HG02623 (cell line): Measurements from ENCODE around the gene PRPH2.
A peak's percentile ranks its signal among the peaks of the same experiment; 100 is the strongest.

Experiments used
- ATAC-seq: cut with Tn5 transposase; IDR thresholded peaks from one replicate; pipeline ENCODE4 v1.9.1; 2021; ENCODE audit warnings: moderate library complexity; ENCODE audit not compliant: unreplicated experiment

PRPH2 gene

GRCh38 chr6:42722497-42722896 is at the start of gene PRPH2:
TSS of gene PRPH2 (minus strand) at chr6:42722597. CDS start at chr6:42722334, 263 bp downstream.
- ATAC-seq, result no peak

GRCh38 chr6:42771741-42772100 is 49.3 kb upstream of the PRPH2 start:
- ATAC-seq, result peak; percentile 17

- ATAC-seq, result no peak
Measured at GRCh38 chr6:42769836-42770235, 47.4 kb upstream of the PRPH2 start.

GRCh38 chr6:42769051-42769450 is 46.7 kb upstream of the PRPH2 start:
- ATAC-seq, result no peak

GRCh38 chr6:42766163-42766670 is 43.8 kb upstream of the PRPH2 start:
- ATAC-seq, result no peak

GRCh38 chr6:42764911-42765648 is 42.7 kb upstream of the PRPH2 start:
- ATAC-seq, result no peak

GRCh38 chr6:42762950-42763349 is 40.6 kb upstream of the PRPH2 start:
- no peak for ATAC-seq

- ATAC-seq, result no peak
Measured at GRCh38 chr6:42762426-42762859, 40.0 kb upstream of the PRPH2 start.

- no peak for ATAC-seq
Measured at GRCh38 chr6:42761287-42762067, 39.1 kb upstream of the PRPH2 start.

- ATAC-seq, result no peak
Measured at GRCh38 chr6:42758756-42759430, 36.5 kb upstream of the PRPH2 start.

- ATAC-seq, result no peak
Measured at GRCh38 chr6:42756722-42757121, 34.3 kb upstream of the PRPH2 start.

GRCh38 chr6:42754759-42755158 is 32.4 kb upstream of the PRPH2 start:
- ATAC-seq, result no peak

GRCh38 chr6:42751055-42751454 is 28.7 kb upstream of the PRPH2 start:
- no peak for ATAC-seq

GRCh38 chr6:42748203-42748898 is 26.0 kb upstream of the PRPH2 start:
- no peak for ATAC-seq

GRCh38 chr6:42746463-42747391 is 24.3 kb upstream of the PRPH2 start:
- ATAC-seq, result peak; percentile 55

GRCh38 chr6:42745640-42746462 is 23.5 kb upstream of the PRPH2 start, which contains the start of gene TBCC:
TSS of gene TBCC (minus strand) at chr6:42746103. CDS start at chr6:42746073, 30 bp downstream.
- peak; percentile 69 for ATAC-seq

- no peak for ATAC-seq
Measured at GRCh38 chr6:42745083-42745639, 22.8 kb upstream of the PRPH2 start.

GRCh38 chr6:42744351-42744893 is 22.0 kb upstream of the PRPH2 start:
- no peak for ATAC-seq
